Measurements from ENCODE around the gene TTC12. TPM values are rescaled to one million over a fixed set of nuclear protein-coding genes. Genes with fewer than 3 reads are reported as not detected.

Gene TTC12
- total and polyA plus RNA-seq, 2 donors (not counting 1 experiment from before 2014, with no cell fraction given), result 9.9 to 11.9 TPM

GRCh38 chr11:113350336-113351067 is 36.1 kb downstream of the TTC12 start:
- no peaks in the 10 kb centered on the region for H3K27me3 ChIP-seq (ENCODE audit: control insufficient read depth, insufficient read depth, low read length)
- H3K4me1 ChIP-seq (ENCODE audit: control insufficient read depth, extremely low read depth, insufficient read depth, low read length), result no peaks in the 10 kb centered on the region
- no peak overlapping the region for H3K4me2 ChIP-seq (ENCODE audit: extremely low read depth, insufficient read depth, low read length)
- no peak for DNase-seq (ENCODE audit: low read depth in 2 of 2)
- no peak overlapping the region for H3K4me3 ChIP-seq (replicated peaks in 1 of 4; ENCODE audit: control extremely low read depth in 1 of 4, insufficient read depth in 1 of 4, low read depth in 3 of 4, low read length in 4 of 4)
- H3K36me3 ChIP-seq (ENCODE audit: control insufficient read depth, insufficient read depth, low read length), result no peaks in the 10 kb centered on the region
- TF ChIP-seq, protein P1, sequence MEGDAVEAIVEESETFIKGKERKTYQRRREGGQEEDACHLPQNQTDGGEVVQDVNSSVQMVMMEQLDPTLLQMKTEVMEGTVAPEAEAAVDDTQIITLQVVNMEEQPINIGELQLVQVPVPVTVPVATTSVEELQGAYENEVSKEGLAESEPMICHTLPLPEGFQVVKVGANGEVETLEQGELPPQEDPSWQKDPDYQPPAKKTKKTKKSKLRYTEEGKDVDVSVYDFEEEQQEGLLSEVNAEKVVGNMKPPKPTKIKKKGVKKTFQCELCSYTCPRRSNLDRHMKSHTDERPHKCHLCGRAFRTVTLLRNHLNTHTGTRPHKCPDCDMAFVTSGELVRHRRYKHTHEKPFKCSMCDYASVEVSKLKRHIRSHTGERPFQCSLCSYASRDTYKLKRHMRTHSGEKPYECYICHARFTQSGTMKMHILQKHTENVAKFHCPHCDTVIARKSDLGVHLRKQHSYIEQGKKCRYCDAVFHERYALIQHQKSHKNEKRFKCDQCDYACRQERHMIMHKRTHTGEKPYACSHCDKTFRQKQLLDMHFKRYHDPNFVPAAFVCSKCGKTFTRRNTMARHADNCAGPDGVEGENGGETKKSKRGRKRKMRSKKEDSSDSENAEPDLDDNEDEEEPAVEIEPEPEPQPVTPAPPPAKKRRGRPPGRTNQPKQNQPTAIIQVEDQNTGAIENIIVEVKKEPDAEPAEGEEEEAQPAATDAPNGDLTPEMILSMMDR (conservative IDR thresholded peaks at IDR 0.05 in 1 of 2, IDR thresholded peaks at IDR 0.05 in 1 of 2; ENCODE audit: low read depth in 1 of 2, low read length in 2 of 2), result no peak
- TF ChIP-seq EZH2 (IDR thresholded peaks at IDR 0.05; ENCODE audit: low read length, missing control alignments), result no peak
- H3K9me3 ChIP-seq (ENCODE audit: control insufficient read depth, insufficient read depth, low read depth, low read length), result no peaks in the 10 kb centered on the region
- no peak overlapping the region for H3K27ac ChIP-seq (ENCODE audit: insufficient read depth, low read length)
- no peaks in the 10 kb centered on the region for H3K79me2 ChIP-seq (ENCODE audit: control insufficient read depth, insufficient read depth, low read length)
- no peak overlapping the region for H3K9ac ChIP-seq (ENCODE audit: insufficient read depth, low read length)
- no peaks in the 10 kb centered on the region for H4K20me1 ChIP-seq (ENCODE audit: control insufficient read depth, extremely low read depth, insufficient read depth, low read length)
- H2AFZ ChIP-seq (ENCODE audit: low read length), result no peak overlapping the region

DNA sequence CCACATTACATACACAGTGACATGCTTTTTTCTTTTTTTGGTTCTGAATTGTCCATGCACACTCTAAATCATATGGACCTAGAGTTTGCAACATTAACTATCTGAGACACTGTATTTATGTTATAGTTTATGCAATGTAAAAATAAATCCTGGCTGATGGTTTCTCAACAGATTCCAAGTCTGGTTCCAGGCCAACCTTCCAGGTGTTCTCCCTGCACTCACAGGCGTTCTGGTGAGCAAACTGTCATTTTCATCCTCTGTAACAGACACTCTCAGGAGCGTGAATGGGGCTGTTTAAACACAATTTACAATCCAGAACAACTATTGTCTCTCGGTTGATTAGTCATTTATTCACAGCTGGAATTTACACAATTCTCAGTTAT is 36.7 kb downstream of the TTC12 start:
- Histone ChIP-seq H3K4me1 (ENCODE audit: control insufficient read depth, extremely low read depth, insufficient read depth, low read length) (no peaks in the 10 kb centered on the region), H3K4me2 (ENCODE audit: extremely low read depth, insufficient read depth, low read length) (no peak overlapping the region), H4K20me1 (ENCODE audit: control insufficient read depth, extremely low read depth, insufficient read depth, low read length) (no peaks in the 10 kb centered on the region), H3K9ac (ENCODE audit: insufficient read depth, low read length) (no peak overlapping the region), H3K4me3 (replicated peaks in 1 of 4; ENCODE audit: control extremely low read depth in 1 of 4, insufficient read depth in 1 of 4, low read depth in 3 of 4, low read length in 4 of 4) (no peak overlapping the region), H3K27ac (ENCODE audit: insufficient read depth, low read length) (no peak overlapping the region), H3K79me2 (ENCODE audit: control insufficient read depth, insufficient read depth, low read length) (no peaks in the 10 kb centered on the region), H2AFZ (ENCODE audit: low read length) (no peak overlapping the region), H3K36me3 (ENCODE audit: control insufficient read depth, insufficient read depth, low read length) (no peaks in the 10 kb centered on the region), H3K9me3 (ENCODE audit: control insufficient read depth, insufficient read depth, low read depth, low read length) (no peaks in the 10 kb centered on the region), H3K27me3 (ENCODE audit: control insufficient read depth, insufficient read depth, low read length) (no peaks in the 10 kb centered on the region)
- TF ChIP-seq, protein P1 (conservative IDR thresholded peaks at IDR 0.05 in 1 of 2, IDR thresholded peaks at IDR 0.05 in 1 of 2; ENCODE audit: low read depth in 1 of 2, low read length in 2 of 2), result no peak
- no peak for TF ChIP-seq EZH2 (IDR thresholded peaks at IDR 0.05; ENCODE audit: low read length, missing control alignments)
- DNase-seq (ENCODE audit: low read depth in 2 of 2), result no peak

DNA sequence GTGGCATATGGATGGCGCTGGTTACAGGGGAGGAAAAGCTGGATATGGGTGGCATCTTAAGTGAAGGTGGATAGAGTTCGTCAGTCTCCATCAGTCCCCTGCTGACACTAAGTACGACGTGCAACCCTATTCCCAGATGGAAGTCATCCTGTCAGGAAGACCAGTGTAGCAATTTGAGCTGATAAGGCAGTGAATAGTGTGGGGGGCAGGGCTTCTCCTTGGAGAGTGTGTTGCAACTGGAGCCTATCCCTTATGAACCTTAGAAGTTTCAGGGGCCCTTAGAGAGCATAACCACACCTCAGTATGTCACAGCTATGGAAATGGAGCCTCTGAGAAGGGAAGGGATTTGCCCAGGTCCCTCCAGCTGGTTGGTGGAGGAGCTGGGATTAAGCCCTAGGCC is 37.1 kb downstream of the TTC12 start:
- Histone ChIP-seq H3K4me2 (ENCODE audit: extremely low read depth, insufficient read depth, low read length) (no peak overlapping the region), H4K20me1 (ENCODE audit: control insufficient read depth, extremely low read depth, insufficient read depth, low read length) (no peaks in the 10 kb centered on the region), H2AFZ (ENCODE audit: low read length) (no peak overlapping the region), H3K79me2 (ENCODE audit: control insufficient read depth, insufficient read depth, low read length) (no peaks in the 10 kb centered on the region), H3K4me3 (replicated peaks in 1 of 4; ENCODE audit: control extremely low read depth in 1 of 4, insufficient read depth in 1 of 4, low read depth in 3 of 4, low read length in 4 of 4) (no peak overlapping the region), H3K27me3 (ENCODE audit: control insufficient read depth, insufficient read depth, low read length) (no peaks in the 10 kb centered on the region), H3K36me3 (ENCODE audit: control insufficient read depth, insufficient read depth, low read length) (no peaks in the 10 kb centered on the region), H3K4me1 (ENCODE audit: control insufficient read depth, extremely low read depth, insufficient read depth, low read length) (no peaks in the 10 kb centered on the region), H3K9me3 (ENCODE audit: control insufficient read depth, insufficient read depth, low read depth, low read length) (no peaks in the 10 kb centered on the region), H3K9ac (ENCODE audit: insufficient read depth, low read length) (no peak overlapping the region), H3K27ac (ENCODE audit: insufficient read depth, low read length) (no peak overlapping the region)
- TF ChIP-seq, protein P1 (conservative IDR thresholded peaks at IDR 0.05 in 1 of 2, IDR thresholded peaks at IDR 0.05 in 1 of 2; ENCODE audit: low read depth in 1 of 2, low read length in 2 of 2), result no peak
- TF ChIP-seq EZH2 (IDR thresholded peaks at IDR 0.05; ENCODE audit: low read length, missing control alignments), result no peak
- DNase-seq (ENCODE audit: low read depth in 2 of 2), result peak in 1 of 2 donors; percentile 15
